GM10266 (cell line): ENCODE results near the gene TTC22.

Source experiments
- DNase-seq: peaks from one replicate; pipeline ENCODE4 v3.0.0; 2012; ENCODE audit errors: extremely low spot score
- TF ChIP-seq, protein P1 (sequence below): IDR thresholded peaks from 2 replicates; pipeline ENCODE4 v1.5.1; 2012; ENCODE audit warnings: mild to moderate bottlenecking, low read depth; ENCODE audit not compliant: control insufficient read depth, insufficient read depth; ENCODE audit errors: missing control alignments

Gene TTC22

DNA sequence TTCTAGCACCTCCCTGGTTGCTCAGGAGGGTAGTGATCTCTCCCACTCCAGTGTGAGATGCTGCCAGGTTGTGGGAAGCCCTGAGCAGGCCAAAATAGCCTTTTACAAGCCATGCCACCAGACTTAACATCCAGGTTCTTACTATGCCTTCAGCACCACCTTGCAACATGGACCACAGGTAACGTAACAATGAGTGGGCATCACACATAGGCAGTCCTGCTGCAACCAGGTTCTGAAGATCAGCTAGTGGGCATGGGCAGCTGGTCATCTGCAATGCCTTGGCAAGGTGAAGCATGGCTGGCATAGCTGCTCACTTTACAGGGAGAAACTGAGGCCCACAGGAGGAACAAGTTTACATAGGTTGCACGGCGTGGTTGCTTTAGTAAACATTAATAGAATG is 45.2 kb upstream of the TTC22 start:
- no peak for DNase-seq
- TF ChIP-seq, protein P1, sequence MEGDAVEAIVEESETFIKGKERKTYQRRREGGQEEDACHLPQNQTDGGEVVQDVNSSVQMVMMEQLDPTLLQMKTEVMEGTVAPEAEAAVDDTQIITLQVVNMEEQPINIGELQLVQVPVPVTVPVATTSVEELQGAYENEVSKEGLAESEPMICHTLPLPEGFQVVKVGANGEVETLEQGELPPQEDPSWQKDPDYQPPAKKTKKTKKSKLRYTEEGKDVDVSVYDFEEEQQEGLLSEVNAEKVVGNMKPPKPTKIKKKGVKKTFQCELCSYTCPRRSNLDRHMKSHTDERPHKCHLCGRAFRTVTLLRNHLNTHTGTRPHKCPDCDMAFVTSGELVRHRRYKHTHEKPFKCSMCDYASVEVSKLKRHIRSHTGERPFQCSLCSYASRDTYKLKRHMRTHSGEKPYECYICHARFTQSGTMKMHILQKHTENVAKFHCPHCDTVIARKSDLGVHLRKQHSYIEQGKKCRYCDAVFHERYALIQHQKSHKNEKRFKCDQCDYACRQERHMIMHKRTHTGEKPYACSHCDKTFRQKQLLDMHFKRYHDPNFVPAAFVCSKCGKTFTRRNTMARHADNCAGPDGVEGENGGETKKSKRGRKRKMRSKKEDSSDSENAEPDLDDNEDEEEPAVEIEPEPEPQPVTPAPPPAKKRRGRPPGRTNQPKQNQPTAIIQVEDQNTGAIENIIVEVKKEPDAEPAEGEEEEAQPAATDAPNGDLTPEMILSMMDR: no peak

DNA sequence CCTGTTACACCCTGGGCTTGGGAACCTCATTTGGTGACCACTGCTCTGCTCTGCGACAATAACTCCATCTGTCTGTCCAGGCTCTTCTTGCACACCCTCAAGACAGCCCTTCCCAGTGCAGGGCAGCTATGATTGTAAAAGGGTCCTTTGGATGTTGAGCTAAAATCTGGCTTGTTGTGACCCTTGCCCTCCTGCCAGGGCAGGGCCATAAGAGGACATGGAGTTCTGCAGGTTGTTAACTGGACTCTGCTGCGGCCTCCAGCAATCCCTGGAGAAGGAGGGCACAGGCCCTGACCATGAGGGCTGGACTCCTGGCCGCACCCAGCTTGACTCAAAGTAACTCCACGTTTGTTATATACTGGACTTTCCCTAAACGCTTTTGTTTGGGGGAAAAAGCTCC is 44.6 kb upstream of the TTC22 start:
- no peak for DNase-seq
- TF ChIP-seq, protein P1: no peak

DNA sequence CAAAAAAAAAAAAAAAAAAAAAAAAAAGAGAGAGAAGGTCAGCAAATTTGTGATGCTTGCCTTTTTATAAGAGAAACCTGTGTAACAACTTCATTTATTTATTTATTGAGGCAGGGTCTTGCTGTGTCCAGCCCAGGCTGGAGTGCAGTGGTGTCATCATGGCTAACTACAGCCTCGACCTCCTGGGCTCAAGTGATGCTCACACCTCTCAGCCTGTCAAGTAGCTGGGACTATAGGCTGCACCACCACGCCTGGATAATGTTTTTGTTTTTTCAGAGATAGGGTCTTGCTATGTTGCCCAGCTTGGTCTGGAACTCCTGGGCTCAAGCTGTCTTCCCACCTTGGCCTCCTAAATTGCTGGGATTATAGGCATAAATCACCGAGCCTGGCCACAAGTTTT is 43.4 kb upstream of the TTC22 start:
- DNase-seq: no peak
- TF ChIP-seq, protein P1: no peak

DNA sequence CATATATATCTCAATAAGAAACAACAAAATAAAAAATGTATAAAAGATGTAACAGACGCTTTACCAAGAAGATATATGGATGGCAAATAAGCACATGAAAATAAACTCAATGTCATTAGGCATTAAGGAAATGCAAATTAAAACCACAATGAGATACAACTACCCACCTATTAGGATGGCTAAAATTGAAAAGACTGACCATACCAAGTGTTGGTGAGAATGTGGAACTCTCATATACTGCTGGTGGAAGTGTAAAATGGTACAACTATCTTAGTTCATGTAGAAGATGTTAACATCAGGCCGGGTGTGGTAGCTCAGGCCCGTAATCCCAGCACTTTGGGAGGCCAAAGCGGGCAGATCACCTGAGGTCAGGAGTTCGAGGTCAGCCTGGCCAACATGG is 42.3 kb upstream of the TTC22 start:
- TF ChIP-seq, protein P1: no peak
- DNase-seq: no peak

DNA sequence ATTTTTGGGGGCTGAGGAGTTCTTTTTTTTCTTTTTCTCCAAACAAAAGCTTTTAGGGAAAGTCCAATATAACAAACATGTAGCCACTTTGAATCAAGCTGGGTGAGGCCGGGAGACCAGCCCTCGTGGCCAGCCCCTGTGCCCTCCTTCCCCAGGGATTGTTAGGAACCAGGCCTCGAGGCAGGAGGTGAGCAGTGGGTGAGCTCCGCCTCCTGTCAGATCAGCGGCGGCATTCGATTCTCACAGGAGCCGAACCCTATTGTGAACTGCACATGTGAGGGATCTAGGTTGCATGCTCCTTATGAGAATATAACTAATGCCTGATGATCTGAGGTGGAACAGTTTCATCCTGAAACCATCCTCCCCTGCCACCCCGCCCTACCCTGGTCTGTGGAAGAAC is 41.8 kb upstream of the TTC22 start:
- TF ChIP-seq, protein P1: no peak
- DNase-seq: no peak

DNA sequence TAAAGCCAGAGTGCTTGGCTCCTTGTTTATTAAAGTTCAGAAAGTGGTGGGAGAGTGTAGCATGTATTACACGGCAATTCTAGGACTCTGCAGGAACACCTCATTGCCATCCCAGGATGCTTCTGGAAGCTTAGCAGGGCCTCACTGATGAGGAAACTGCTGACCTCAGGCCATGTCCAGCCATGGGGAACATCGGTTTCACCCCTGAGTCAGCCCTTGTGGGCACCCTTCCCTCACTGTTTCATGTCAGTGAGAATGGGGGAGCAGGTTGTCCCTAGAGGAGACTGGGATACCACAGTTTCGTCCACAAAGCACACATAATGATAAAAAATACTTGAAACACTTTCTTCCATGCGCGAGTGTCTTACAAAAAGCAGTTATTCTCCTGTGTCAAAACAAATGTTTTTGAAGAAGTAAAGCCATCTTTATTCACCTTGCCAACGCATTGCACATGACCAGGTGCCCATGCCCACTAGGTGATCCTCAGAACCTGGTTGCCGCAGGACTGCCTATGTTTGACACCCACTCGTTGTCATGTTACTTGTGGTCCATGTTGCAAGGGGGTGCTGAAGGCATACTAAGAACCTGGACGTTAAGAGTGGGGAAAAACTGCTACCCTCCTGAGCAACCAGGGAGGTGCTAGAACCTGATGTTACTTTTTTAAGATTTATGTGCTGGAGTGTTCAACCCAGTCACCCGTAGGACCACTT is 41.2 kb upstream of the TTC22 start:
- no peak for DNase-seq
- TF ChIP-seq, protein P1: no peak

DNA sequence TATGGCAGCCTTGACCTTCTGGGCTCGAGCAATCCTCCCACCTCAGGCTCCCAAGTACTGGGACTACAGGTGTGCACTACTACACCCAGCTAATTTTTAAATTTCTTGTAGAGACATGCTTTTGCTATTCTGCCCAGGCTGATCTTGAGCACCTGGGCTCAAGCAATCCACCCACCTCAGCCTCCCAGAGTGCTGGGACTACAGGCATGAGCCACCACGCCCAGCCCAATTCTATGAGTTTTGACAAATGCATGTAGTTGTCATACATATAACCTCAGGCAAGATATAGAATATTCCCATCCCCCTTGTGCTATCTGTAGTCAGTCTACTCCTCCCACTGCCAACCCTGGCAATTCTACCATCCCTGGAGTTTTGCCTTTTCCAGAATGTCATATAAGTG is 38.7 kb upstream of the TTC22 start:
- TF ChIP-seq, protein P1: no peak
- no peak for DNase-seq
